ENCODE data around the gene AK1. TPM values are rescaled to one million over a fixed set of nuclear protein-coding genes. Genes with fewer than 3 reads are reported as not detected.

AK1 gene
- total and polyA plus RNA-seq, 2 donors (not counting 3 experiments of a cell fraction or from before 2014, with no cell fraction given): 115 to 148 TPM

DNA sequence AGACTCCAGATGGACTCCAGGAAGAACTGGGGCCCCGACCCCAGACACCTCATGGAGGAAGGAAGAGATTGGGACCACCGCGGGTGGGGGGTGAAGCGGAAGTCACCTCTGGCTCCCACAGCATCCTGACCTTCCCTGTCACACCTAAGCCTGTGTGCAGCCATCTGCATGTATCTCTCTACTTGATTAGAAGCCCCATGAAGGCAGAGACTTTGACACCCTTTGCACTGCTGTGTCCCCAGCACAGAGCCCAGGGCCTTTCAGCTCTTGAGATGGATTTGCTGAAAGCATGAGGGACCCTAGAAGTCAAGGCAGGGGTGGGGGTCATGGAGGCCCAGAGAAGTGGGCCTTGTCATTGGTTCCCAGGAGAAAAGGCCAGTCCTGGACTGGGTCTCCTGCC lies 20.2 kb downstream of the AK1 start:
- H3K9me3 ChIP-seq (replicated peaks; ENCODE audit: control insufficient read depth, insufficient read depth, low read length): no peaks in the 10 kb centered on the region
- no peak overlapping the region for H3K9ac ChIP-seq (replicated peaks; ENCODE audit: extremely low read depth, insufficient read depth, low read length)
- no peaks in the 10 kb centered on the region for H4K20me1 ChIP-seq (replicated peaks; ENCODE audit: control insufficient read depth, extremely low read depth, insufficient read depth, low read length)
- H3K4me3 ChIP-seq (replicated peaks in 1 of 3; ENCODE audit: insufficient read depth in 1 of 3, low read depth in 1 of 3, low read length in 3 of 3): no peak overlapping the region
- dilution Hi-C loops (cut with MboI; ENCODE audit: extremely low pct_ligation_motif_present, low sequenced_read_pairs): no loop called here
- ChIA-PET CTCF (interaction anchor here (6.3 kb wide), 1 partner anchor 11 kb away, joined by 101 read pairs; no protein-coding TSS in a partner anchor), POLR2A (no interaction called here)
- H3K79me2 ChIP-seq (ENCODE audit: control insufficient read depth, insufficient read depth, low read length): peaks cover 26% of the 10 kb centered on the region
- H3K4me1 ChIP-seq (ENCODE audit: control insufficient read depth, extremely low read depth, insufficient read depth, low read length): peaks cover 31% of the 10 kb centered on the region
- FAIRE-seq: no peak
- no TSS peak for BruUV-seq (replicated peaks)
- TF ChIP-seq, protein P1, sequence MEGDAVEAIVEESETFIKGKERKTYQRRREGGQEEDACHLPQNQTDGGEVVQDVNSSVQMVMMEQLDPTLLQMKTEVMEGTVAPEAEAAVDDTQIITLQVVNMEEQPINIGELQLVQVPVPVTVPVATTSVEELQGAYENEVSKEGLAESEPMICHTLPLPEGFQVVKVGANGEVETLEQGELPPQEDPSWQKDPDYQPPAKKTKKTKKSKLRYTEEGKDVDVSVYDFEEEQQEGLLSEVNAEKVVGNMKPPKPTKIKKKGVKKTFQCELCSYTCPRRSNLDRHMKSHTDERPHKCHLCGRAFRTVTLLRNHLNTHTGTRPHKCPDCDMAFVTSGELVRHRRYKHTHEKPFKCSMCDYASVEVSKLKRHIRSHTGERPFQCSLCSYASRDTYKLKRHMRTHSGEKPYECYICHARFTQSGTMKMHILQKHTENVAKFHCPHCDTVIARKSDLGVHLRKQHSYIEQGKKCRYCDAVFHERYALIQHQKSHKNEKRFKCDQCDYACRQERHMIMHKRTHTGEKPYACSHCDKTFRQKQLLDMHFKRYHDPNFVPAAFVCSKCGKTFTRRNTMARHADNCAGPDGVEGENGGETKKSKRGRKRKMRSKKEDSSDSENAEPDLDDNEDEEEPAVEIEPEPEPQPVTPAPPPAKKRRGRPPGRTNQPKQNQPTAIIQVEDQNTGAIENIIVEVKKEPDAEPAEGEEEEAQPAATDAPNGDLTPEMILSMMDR (IDR thresholded peaks at IDR 0.05; ENCODE audit: extremely low read depth in 1 of 2, insufficient read depth in 1 of 2, low read depth in 1 of 2, low read length in 2 of 2): no peak
- no peak for TF ChIP-seq FOS (IDR thresholded peaks at IDR 0.05; ENCODE audit: borderline replicate concordance, insufficient read depth, low read length)
- no peak for TF ChIP-seq POLR2AphosphoS5 (IDR thresholded peaks at IDR 0.05; ENCODE audit: insufficient read depth, low read depth, low read length)
- TF ChIP-seq JUN (IDR thresholded peaks at IDR 0.05; ENCODE audit: borderline replicate concordance, insufficient read depth, insufficient read length, low read depth): no peak
- TF ChIP-seq EZH2 (IDR thresholded peaks at IDR 0.05; ENCODE audit: borderline replicate concordance, low read depth, low read length, severe bottlenecking): no peak
- H3K4me2 ChIP-seq (ENCODE audit: insufficient read depth, low read length): no peak overlapping the region
- no peaks in the 10 kb centered on the region for H3K27me3 ChIP-seq (ENCODE audit: control insufficient read depth in 2 of 2, insufficient read depth in 2 of 2, low read length in 2 of 2)
- no peaks in the 10 kb centered on the region for H3K9me1 ChIP-seq (replicated peaks; ENCODE audit: control insufficient read depth, extremely low read depth, insufficient read depth, low read length)
- no peak overlapping the region for H2AFZ ChIP-seq (ENCODE audit: low read depth, low read length)
- H3K36me3 ChIP-seq (ENCODE audit: control insufficient read depth in 2 of 2, extremely low read depth in 1 of 2, insufficient read depth in 2 of 2, low read length in 2 of 2): peaks cover 2 to 4% of the 10 kb centered on the region in 2 experiments
- peak overlapping the region; percentile 58 for H3K27ac ChIP-seq (ENCODE audit: insufficient read depth, low read depth, low read length)
- no peak for DNase-seq (ENCODE audit: low read depth, low spot score)
- intact Hi-C loops (cut with micrococcal nuclease): no loop called here

DNA sequence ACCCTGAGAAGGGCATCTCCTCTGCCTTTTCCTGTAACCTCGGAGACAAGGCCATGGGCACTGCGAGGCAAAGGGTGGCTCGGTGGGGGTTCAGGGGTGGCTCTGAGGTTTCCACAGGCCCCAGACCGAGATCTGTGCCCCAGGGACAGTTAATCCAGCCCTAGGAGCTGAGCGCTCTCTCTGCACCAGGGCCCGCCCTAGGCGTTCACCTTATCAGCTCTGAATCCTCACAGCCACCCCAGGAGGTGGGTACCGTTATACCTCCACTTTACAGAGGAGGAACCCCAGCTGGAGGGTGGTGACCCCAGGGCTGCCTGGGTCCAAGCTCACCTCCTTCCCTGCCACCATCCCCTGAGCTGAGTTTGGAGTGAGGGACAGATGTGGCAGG lies 20.8 kb downstream of the AK1 start:
- Histone ChIP-seq H3K36me3 (ENCODE audit: control insufficient read depth in 2 of 2, extremely low read depth in 1 of 2, insufficient read depth in 2 of 2, low read length in 2 of 2) (peaks cover 2 to 8% of the 10 kb centered on the region in 2 experiments), H3K4me1 (ENCODE audit: control insufficient read depth, extremely low read depth, insufficient read depth, low read length) (peaks cover 25% of the 10 kb centered on the region), H3K4me3 (replicated peaks in 1 of 3; ENCODE audit: insufficient read depth in 1 of 3, low read depth in 1 of 3, low read length in 3 of 3) (no peak overlapping the region), H3K79me2 (ENCODE audit: control insufficient read depth, insufficient read depth, low read length) (peaks cover 32% of the 10 kb centered on the region), H2AFZ (ENCODE audit: low read depth, low read length) (no peak overlapping the region), H4K20me1 (replicated peaks; ENCODE audit: control insufficient read depth, extremely low read depth, insufficient read depth, low read length) (no peaks in the 10 kb centered on the region), H3K27ac (ENCODE audit: insufficient read depth, low read depth, low read length) (no peak overlapping the region), H3K27me3 (ENCODE audit: control insufficient read depth in 2 of 2, insufficient read depth in 2 of 2, low read length in 2 of 2) (no peaks in the 10 kb centered on the region), H3K9me3 (replicated peaks; ENCODE audit: control insufficient read depth, insufficient read depth, low read length) (no peaks in the 10 kb centered on the region), H3K9me1 (replicated peaks; ENCODE audit: control insufficient read depth, extremely low read depth, insufficient read depth, low read length) (no peaks in the 10 kb centered on the region), H3K9ac (replicated peaks; ENCODE audit: extremely low read depth, insufficient read depth, low read length) (no peak overlapping the region), H3K4me2 (ENCODE audit: insufficient read depth, low read length) (no peak overlapping the region)
- no peak for FAIRE-seq
- BruUV-seq (replicated peaks): no TSS peak
- intact Hi-C loops (cut with micrococcal nuclease) (no loop called here), dilution Hi-C loops (cut with MboI; ENCODE audit: extremely low pct_ligation_motif_present, low sequenced_read_pairs) (no loop called here)
- no peak for TF ChIP-seq MYC (IDR thresholded peaks at IDR 0.05; ENCODE audit: low read depth, low read length)
- TF ChIP-seq GATA2 (IDR thresholded peaks at IDR 0.05; ENCODE audit: insufficient read depth, insufficient read length, low read depth, low read length): no peak
- TF ChIP-seq EZH2 (IDR thresholded peaks at IDR 0.05; ENCODE audit: borderline replicate concordance, low read depth, low read length, severe bottlenecking): no peak
- no peak for TF ChIP-seq POLR2AphosphoS5 (IDR thresholded peaks at IDR 0.05; ENCODE audit: insufficient read depth, low read depth, low read length)
- no peak for TF ChIP-seq FOS (IDR thresholded peaks at IDR 0.05; ENCODE audit: borderline replicate concordance, insufficient read depth, low read length)
- TF ChIP-seq, protein P2, sequence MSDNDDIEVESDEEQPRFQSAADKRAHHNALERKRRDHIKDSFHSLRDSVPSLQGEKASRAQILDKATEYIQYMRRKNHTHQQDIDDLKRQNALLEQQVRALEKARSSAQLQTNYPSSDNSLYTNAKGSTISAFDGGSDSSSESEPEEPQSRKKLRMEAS (IDR thresholded peaks at IDR 0.05; ENCODE audit: insufficient read depth, insufficient read length): no peak
- TF ChIP-seq POLR2A (IDR thresholded peaks at IDR 0.05; ENCODE audit: low read depth, low read length): no peak
- TF ChIP-seq JUN (IDR thresholded peaks at IDR 0.05; ENCODE audit: borderline replicate concordance, insufficient read depth, insufficient read length, low read depth): no peak
- TF ChIP-seq, protein P1 (IDR thresholded peaks at IDR 0.05; ENCODE audit: extremely low read depth in 1 of 2, insufficient read depth in 1 of 2, low read depth in 1 of 2, low read length in 2 of 2): no peak
- no peak for DNase-seq (ENCODE audit: low read depth, low spot score)
- ChIA-PET CTCF (interaction anchor here (6.3 kb wide), 1 partner anchor 12 kb away, joined by 101 read pairs; no protein-coding TSS in a partner anchor), POLR2A (no interaction called here)

Measured in endothelial cell of umbilical vein (primary cell).